Eye (tissue), 1 donor: ENCODE data around the gene IREB2.

Experiments
- DNase-seq: peaks from one replicate; pipeline ENCODE4 v3.0.0-alpha.2; 2015

The IREB2 gene

GRCh38 chr15:78437107-78437761 is 782 bp upstream of the IREB2 start:
- no peak for DNase-seq

- peak; percentile 69 for DNase-seq
These were observed 736 bp downstream of the IREB2 start for GRCh38 chr15:78438619-78439285.

- DNase-seq = no peak
These were observed 2.7 kb downstream of the IREB2 start for GRCh38 chr15:78440375-78441373.

GRCh38 chr15:78444255-78444654 is 6.2 kb downstream of the IREB2 start:
- DNase-seq = no peak

GRCh38 chr15:78445875-78446274 is 7.9 kb downstream of the IREB2 start:
- DNase-seq = no peak

- no peak for DNase-seq
These were observed 8.5 kb downstream of the IREB2 start for GRCh38 chr15:78446551-78446950.

GRCh38 chr15:78448441-78449219 is 10.6 kb downstream of the IREB2 start:
- DNase-seq = no peak

- DNase-seq = no peak
These were observed 11.4 kb downstream of the IREB2 start for GRCh38 chr15:78449220-78449999.

GRCh38 chr15:78450285-78450858 is 12.4 kb downstream of the IREB2 start:
- DNase-seq = no peak

- no peak for DNase-seq
These were observed 14.5 kb downstream of the IREB2 start for GRCh38 chr15:78452485-78452884.

GRCh38 chr15:78453447-78453846 is 15.4 kb downstream of the IREB2 start:
- DNase-seq = no peak

- no peak for DNase-seq
These were observed 17.0 kb downstream of the IREB2 start for GRCh38 chr15:78454992-78455391.

- peak; percentile 8 for DNase-seq
These were observed 17.7 kb downstream of the IREB2 start for GRCh38 chr15:78455749-78456148.

- DNase-seq = no peak
These were observed 18.4 kb downstream of the IREB2 start for GRCh38 chr15:78456426-78456825.

GRCh38 chr15:78457101-78457500 is 19.1 kb downstream of the IREB2 start:
- DNase-seq = peak; percentile 24

- DNase-seq = no peak
These were observed 22.7 kb downstream of the IREB2 start for GRCh38 chr15:78460737-78461136.

- no peak for DNase-seq
These were observed 23.3 kb downstream of the IREB2 start for GRCh38 chr15:78461171-78461888.

GRCh38 chr15:78469031-78469430 is 31.0 kb downstream of the IREB2 start:
- DNase-seq = no peak

GRCh38 chr15:78477295-78477694 is 39.3 kb downstream of the IREB2 start:
- DNase-seq = no peak

GRCh38 chr15:78479650-78480049 is 41.6 kb downstream of the IREB2 start:
- DNase-seq = no peak

- no peak for DNase-seq
These were observed 43.9 kb downstream of the IREB2 start for GRCh38 chr15:78481917-78482316.
